HG02840 (cell line): ENCODE data around the gene RAD18.

Source experiments
- ATAC-seq: cut with Tn5 transposase; IDR thresholded peaks from one replicate; pipeline ENCODE4 v1.9.1; 2021; ENCODE audit warnings: mild to moderate bottlenecking, moderate library complexity, moderate number of reproducible peaks; ENCODE audit not compliant: unreplicated experiment, low FRiP score

RAD18 gene

DNA sequence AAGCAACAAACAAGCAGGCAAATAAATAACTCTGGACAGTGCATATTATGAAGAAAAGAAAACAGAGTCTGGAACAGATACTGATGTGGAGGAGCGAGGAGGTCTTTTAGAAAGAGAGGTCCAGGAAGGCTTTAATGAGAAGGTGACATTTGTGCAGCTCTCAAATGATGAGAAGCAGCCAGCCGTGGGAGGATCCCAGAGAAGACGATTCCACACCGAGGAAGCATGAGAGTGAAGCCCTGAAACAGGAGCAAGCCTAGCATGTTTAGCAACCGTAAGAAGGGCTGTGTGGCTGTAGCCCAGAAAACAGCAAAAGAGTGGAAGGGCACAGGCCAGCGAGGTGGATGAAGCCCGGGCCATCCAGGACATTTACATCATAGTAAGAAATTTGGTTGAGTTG is 93.1 kb downstream of the RAD18 start:
- no peak for ATAC-seq

DNA sequence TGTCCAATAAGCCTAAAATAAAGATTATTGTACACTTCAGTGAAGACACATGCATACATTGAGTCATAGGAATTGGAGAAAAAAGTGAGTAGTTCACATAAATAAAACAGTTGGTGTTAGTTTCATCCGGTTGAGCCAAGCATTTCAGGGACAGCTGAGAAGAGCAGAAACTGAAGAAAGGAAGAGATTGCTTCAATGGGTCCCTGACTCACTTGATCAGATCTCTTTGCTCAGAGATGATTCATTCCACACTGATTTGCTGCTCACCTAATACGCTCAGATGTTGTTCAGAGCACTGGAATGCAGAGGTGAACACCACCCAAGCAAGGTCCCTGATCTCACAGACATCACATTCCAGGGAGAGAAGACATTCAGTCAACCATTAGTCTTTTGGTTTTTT is 93.7 kb downstream of the RAD18 start:
- no peak for ATAC-seq

GRCh38 chr3:8868996-8869395 is 94.3 kb downstream of the RAD18 start:
- ATAC-seq, result no peak

GRCh38 chr3:8867646-8868045 is 95.6 kb downstream of the RAD18 start:
- no peak for ATAC-seq

DNA sequence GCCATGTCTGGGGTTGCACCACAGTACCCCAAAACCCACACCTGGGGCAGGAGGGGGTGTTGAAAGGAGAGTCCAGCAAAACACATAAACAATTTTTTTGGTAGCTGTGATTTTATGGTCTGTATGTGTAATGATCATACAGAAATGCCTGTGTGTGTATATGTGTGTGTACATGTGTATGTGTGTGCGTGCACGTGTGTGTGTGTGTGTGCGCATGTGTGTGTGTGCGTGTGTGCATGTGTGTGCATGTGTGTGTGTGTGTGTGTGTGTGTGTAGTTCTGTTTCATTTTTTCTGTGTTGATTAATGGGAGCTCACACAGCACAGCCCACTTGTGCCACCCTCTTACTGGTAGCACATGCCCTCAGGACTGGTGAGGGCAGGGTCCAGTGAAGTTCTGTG is 97.6 kb downstream of the RAD18 start:
- ATAC-seq, result no peak

DNA sequence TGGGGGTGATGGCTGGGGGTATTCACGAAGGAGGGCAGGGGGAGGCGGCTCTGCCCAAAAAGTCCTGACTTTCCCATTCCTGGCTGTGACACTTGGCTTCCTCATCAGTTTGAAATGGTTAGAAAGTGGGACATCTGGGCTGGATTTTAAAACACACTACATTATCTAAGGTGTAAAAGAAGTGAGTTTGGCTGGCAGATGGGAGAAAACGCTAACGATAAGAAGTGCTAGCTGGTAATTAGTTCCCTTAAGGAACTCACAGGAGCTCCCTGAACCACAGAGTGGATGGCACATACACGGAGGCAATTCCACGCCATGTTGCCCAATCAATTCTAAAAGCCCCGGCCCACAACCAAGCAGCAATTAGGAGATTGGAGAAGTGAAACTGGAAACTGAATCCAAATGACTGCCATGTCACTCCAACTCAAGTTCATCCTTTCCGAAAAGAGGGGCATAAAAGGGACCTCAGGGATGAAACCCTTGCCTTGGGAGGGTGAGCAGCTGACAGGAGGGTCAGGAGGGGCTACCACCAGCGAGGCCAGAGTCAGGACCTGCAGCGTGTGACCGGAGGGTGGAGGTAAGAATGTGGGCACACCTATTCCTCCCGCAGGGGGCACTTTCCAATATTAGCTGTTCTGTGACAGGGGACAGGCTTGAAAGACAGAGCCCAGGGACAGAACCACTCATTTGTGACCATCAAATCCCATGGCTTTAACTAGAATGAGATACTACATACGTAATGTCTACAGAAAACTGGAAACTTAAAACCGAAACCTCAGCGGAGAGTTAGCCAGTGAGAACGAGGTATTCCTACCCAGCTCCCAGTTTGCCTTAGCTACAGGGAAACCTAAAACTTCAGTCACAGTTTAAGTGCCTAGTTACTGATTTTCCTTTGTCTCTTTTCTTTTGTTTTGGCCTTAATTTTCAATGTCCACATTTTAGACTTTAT is 98.6 kb downstream of the RAD18 start:
- no peak for ATAC-seq

GRCh38 chr3:8863891-8864290 is 99.4 kb downstream of the RAD18 start:
- ATAC-seq, result no peak

DNA sequence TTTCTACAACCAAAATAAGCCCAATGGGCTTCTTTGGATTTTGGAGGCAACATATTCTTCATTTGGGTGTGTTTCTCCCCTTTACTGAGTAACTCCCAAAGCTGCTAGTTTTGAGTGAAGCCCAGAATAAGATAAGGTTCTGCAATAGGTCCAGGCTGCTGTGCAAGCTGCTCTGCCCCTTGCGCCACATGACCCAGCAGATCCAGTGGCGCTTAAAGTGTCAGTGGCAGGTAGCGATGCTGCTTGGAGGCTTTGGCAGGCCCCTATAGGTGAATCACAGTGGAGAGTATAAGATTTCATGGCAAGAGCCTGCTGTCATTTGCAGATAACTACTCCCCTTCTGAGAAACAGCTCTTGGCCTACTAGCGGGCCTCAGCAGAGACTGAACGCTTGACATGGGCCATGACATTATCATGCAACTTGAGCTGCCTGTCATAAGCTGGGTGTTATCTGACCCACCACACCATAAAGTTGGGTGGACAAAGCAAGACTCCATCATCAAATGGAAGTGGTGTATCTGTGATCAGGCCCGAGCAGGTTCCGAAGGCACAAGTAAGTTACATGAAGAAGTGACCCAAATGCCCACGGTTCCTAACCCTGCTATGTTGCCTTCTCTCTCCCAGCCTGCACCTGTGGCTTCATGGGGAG is 105.4 kb downstream of the RAD18 start:
- no peak for ATAC-seq

DNA sequence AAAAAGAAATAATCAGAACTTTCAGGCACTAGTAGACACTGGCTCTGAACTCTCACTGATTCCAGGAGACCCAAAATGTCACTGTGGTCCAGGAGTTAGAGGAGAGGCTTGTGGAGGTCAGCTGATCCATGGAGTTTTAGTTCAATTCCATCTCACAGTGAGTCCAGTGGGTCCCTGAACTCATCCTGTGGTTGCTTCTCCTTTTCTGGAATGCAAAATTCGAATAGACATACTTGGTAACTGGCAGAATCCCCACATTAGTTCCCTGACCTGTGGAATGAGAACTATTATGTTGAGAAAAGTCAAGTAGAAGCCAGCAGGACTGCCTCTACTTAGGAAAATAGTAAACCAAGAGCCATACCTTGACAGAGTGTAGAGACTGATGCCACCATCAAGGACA is 106.6 kb downstream of the RAD18 start:
- no peak for ATAC-seq

DNA sequence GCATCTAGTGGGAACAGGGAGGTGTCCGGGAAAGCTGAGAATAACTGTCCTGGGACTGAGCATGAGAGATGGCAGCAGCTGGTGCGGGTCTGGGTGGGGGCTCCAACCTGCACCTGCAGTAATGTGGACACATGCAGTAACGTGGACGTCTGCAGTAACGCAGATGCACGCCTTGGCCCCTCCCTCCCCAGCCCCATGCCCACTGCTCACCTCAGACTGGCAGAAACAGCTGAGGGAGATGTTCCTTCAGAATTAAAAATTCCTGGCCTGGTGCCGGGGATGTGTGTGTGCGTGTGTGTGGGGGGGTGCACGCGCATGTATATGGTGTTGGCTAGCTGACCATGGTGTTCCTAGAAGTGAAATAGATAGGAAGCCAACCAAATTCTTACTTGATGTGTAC is 107.2 kb downstream of the RAD18 start:
- ATAC-seq, result no peak

GRCh38 chr3:8854656-8855055 is 108.6 kb downstream of the RAD18 start:
- no peak for ATAC-seq

GRCh38 chr3:8853081-8853480 is 110.2 kb downstream of the RAD18 start:
- ATAC-seq, result no peak

DNA sequence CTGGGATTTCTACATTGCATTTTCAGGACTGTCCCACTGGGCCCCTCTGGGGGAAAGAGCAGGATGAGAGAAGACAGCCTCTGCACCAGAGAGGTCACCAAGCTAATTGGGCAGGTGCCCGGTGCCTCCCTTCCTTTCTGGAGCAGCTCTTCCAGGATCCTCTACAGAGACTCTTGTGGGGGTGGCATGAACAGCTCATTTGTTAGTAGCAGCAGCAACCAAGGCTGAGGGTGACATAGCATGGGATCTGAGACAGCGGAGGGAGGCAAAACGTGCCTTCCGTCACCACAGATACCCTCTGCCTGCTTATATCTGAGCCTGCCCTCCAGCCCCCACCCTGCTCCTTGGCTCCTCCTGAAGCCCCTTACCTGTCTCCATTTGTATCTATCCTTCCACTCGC is 110.8 kb downstream of the RAD18 start:
- ATAC-seq, result no peak

DNA sequence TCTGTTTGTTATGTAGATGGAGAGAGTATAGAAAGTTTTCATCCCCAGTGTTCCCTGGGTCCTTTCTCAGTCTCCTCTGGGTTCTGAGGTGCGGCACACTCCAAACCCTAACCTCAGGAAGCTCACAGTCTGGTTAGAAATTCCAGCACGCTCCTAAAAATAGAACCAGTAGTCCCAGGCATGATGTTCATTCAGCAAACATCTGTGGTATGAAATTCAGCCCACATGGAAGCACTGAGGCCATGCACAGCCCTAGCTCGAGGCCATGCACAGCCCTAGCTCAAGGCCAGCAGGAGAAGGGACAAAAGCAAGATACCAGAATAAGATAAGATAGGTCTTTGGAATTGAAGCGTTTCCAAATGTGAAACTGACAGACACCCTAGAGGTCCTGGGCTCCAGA is 111.6 kb downstream of the RAD18 start:
- ATAC-seq, result no peak

DNA sequence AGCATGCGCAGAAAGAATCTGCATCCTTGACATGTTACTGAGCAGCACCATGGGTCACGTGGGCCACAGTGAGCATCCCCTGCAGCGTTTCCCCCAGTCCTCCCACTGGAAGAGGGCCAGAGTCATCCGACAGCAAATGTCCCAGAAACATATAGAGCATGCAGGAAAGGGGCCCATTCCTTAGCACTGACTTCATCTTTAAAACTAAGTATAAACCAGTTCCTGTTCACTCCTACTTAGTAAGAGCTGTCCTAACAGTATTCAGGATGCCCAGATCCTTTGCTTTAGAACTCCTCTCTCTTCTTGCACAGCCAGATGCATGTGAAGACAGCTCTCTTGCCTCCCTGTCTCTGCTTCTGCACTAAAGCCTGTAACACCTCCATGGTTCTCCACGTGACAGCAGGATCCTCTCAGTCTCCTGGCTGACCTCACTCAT is 114.6 kb downstream of the RAD18 start:
- no peak for ATAC-seq

DNA sequence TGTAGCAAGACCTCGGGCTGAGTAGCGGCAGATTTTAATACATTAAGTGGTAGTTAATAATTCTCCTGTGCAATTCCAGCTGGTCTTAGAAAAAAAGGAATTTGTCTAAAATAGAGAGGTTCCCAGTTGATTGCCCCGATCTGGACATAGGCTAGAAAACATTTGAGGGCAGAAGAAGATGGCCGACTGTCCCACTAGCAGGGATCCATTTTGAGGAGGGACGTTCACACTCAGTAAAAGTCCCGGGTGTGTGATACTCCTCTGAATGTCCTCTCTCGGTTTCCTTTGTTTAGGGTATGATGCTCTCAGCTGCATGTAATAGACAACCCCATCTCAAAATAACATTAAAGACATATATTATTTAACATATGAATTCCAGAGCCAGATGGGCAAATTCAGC is 116.0 kb downstream of the RAD18 start:
- ATAC-seq, result no peak

- ATAC-seq, result no peak
Measured at GRCh38 chr3:8846176-8846575, 117.1 kb downstream of the RAD18 start.

GRCh38 chr3:8845641-8846040 is 117.6 kb downstream of the RAD18 start:
- ATAC-seq, result no peak

GRCh38 chr3:8843347-8843746 is 119.9 kb downstream of the RAD18 start:
- ATAC-seq, result no peak

- ATAC-seq, result no peak
Measured at GRCh38 chr3:8842293-8842692, 121.0 kb downstream of the RAD18 start.

DNA sequence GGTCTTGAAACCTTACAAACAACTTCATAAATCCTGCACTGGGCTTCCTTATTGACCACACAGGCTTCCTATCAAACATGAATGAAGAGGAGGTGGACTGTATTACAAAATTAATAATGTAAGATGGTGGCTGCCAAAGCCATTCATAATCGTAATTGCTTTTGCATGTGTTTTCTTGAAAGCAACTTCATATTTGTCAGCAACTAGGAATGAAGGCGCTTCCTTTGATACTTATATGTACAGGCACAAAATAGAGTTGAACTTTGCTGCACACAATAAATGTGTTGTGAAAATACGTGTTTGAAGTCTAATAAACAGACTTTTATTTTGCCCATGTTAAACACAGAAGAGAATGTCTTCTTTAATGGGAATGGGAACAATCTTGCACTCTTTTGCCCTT is 121.8 kb downstream of the RAD18 start:
- ATAC-seq, result no peak

DNA sequence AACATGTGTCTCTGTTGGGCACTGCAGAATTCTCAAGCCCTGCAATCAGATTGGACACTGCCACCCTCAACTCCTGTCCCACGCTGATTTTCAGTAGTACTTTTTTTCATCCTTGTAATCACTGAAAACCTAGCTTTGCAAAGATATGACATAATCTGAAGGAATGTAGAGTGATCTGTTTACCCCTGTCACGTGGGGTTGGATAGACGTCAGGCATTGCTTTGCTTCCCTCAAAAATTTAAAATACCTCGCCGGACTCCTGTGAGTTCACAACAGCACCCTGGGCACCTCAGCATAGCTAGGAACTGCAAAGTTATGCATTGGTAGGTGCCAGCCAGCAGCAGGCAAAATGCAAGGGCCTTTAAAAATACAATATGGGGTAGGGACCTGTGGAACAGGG is 122.7 kb downstream of the RAD18 start:
- ATAC-seq, result no peak
